NCI-H446 treated with DMSO at 0.1 percent for 48 hours (cell line): Measurements from ENCODE around the gene GSG1L.
"Not testable (repeated sequence)": the region's sequence is repeated elsewhere in the genome, so short reads cannot be mapped to it uniquely, and the experiment has no call there.

Experiments
- DNase-seq: peaks from one replicate; lab custom pipeline; 2025; lab: John Stamatoyannopoulos, UW

Gene GSG1L

GRCh38 chr16:27903046-27903655 lies 160.4 kb downstream of the GSG1L start:
- DNase-seq = no peak

GRCh38 chr16:27902551-27902950 lies 161.0 kb downstream of the GSG1L start:
- no peak for DNase-seq

DNA sequence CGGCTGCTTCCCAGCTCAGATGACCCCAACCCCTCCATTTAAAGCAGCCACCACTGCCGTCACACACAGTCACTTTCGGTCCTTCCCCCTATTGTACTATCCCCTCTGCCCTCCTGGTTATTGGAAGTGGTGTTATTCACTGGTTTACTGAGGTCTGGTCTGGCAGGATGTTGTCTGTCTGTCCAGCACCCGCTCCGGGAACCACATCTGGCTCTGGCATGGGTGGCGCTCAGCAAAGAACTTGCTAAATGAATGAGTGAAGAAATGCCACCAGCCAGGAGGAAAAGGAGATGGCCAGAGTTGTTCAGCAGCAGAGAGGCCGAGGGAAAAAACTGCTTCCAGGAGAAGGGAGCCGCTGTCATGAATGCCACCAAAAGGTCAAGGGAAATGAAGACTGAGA lies 161.6 kb downstream of the GSG1L start:
- no peak for DNase-seq

GRCh38 chr16:27899736-27900135 lies 163.8 kb downstream of the GSG1L start:
- no peak for DNase-seq

- DNase-seq = no peak
Measured at GRCh38 chr16:27894386-27894785, 169.1 kb downstream of the GSG1L start.

DNA sequence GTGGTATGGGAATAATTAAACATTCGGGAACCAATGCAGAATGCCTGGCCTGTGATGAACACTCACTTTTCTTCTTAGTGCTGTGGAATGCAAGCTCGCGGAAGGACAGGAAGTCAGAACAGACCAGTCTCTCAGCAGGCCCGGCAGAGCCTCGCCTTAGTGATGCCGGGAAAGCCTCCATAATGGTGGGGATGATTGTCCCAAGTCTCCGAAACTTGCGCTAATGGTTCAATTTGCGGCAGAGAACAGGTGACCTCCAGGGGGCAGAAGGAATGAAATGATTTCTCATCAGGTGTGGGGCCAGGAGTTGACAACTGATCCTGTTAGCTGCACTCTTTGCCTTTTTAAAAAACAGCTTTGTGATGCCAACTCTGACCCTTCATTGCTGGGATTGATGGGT lies 170.6 kb downstream of the GSG1L start:
- DNase-seq = no peak

DNA sequence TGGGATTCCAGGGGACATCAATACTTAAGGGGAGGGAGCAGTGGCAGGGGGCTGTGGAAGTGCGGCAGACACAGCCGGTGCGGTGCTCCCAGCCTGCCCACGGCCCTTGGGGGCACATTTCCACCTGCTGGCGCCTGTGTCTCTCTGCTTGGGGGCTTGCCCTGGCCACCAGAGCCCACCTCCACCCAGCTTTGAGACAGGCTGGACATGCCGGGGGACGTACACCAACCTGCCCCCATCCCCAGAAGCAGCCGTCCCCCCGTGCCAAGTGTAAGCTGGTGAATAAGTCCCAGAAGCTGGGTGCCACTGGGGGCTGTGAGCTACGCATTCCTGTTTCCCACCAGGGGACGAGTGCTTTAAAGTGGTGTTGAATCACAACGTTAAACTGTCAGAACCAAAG lies 172.6 kb downstream of the GSG1L start:
- DNase-seq = no peak

GRCh38 chr16:27890006-27890405 lies 173.5 kb downstream of the GSG1L start:
- no peak for DNase-seq

- no peak for DNase-seq
Measured at GRCh38 chr16:27883576-27883975, 179.9 kb downstream of the GSG1L start.

GRCh38 chr16:27880287-27880686 lies 183.2 kb downstream of the GSG1L start:
- DNase-seq = no peak

DNA sequence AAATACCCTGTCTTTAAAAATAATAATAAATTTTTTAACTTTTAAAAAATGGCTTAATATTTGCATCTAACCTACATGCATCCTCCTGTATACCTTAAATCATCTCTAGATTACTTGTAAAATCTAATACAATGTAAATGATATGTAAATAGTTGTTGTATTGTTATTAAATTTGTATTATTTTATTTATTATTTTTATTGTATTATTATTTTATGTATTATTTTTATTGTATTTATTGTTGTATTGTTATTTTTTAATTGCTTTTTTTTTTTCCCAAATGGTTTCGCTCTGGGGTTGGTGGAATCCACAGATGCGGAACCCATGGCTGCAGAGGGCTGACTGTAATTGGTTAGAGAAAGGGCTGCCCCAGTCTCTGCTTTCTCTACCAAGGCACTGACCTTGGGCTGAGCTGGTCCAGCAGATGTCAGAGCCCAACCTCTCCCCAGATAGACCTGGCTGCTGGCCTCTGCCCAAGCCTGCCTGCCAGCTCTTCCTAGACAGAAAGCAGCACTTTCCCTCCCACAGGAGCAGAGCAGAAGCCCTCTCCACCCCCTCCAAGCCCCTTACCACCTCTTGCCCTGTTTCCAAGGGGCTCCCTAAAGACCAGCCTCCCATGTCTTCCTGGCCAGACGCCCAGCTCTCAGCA lies 183.8 kb downstream of the GSG1L start:
- no peak for DNase-seq

GRCh38 chr16:27872627-27873026 lies 190.9 kb downstream of the GSG1L start:
- DNase-seq = not testable (repeated sequence)

DNA sequence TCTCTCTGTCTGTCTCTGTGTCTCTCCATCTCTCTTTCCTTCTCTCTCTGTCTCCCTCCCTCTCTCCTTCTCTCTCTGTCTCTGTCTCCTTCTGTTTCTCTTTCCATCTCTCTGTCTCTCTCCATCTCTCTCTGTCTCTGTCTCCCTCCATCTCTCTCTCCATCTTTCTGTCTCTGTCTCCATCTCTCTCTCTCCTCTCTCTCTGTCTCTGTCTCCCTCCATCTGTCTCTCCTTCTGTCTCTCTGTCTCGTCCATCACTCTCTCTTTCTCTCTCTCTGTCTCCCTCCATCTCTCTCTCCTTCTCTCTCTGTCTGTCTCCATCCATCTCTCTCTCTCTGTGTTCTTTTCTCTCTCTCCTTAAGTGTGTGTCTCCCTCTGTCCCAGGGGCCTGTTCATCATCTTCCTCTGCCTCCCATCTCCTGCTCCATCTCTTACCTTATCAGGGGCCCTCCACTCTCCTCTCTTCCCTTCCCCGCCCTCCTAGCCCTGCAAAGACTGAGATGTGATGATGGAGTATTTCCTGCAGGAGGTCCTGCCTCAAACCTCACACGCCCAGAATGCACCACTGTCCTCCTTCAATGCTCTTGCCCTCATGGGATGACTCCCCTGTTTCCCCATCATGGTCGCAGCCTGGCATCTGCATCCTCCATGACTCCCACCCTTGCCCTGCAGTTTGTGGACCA lies 193.3 kb downstream of the GSG1L start:
- no peak for DNase-seq

- no peak for DNase-seq
Measured at GRCh38 chr16:27869411-27869810, 194.1 kb downstream of the GSG1L start.

- DNase-seq = no peak
Measured at GRCh38 chr16:27868180-27868579, 195.3 kb downstream of the GSG1L start.

- DNase-seq = no peak
Measured at GRCh38 chr16:27867122-27868110, 196.1 kb downstream of the GSG1L start.

DNA sequence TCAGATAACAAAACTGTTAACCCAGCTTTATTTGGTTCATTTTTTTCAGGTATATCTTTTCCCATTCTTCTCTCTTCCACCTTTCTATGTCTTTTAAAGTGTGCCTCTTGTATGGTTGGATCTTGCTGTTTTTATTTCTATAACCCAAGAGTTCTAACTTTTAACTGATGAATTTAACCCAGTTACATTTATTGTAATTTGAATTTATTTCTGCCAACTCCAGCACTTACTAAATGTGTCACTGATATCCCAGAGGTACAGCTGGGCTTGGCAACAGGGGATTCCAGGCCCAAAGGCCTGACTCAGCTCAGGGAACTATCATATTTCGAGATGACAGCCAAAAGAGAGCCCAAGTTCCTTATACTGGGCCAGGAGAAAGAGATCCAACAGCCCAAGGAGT lies 200.1 kb downstream of the GSG1L start:
- DNase-seq = no peak

DNA sequence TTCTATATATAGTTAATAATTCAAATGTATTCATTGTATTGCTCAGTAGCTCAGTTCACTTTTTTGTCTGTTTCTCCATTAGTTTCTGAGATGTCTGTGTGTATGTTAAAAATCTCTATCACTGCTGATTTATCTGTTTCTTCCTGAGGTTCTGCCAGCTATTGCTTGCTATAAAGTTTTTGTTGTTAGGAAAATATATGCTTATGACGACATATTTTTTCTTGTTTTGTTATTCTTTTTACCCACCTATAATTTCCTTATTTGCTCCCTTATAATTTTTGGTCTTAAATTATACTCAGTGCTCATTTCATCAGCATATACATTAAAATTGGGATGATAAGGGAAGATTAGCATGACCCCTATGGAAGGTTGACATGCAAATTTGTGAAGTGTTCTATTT lies 200.6 kb downstream of the GSG1L start:
- no peak for DNase-seq

GRCh38 chr16:27860091-27860490 lies 203.4 kb downstream of the GSG1L start:
- DNase-seq = no peak

DNA sequence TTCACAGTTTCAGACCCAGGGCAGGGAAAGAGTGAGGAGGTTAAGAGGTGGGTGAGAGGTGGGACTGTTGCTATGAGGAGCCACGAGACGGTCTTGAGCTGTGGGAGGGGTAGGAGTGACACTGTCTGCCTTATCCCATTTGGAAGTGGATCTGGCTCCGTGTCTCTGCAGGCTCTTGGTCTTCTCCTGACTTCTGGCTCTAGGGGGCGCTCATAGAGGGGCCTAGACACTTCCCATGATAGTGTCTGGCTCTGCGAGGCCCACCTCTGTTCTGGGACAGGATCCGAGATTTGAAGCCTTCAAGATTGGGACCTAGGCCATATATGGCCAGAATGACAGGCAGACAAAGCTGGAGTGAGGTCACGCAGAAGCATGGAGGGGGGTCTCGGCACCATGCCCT lies 204.5 kb downstream of the GSG1L start:
- DNase-seq = no peak

DNA sequence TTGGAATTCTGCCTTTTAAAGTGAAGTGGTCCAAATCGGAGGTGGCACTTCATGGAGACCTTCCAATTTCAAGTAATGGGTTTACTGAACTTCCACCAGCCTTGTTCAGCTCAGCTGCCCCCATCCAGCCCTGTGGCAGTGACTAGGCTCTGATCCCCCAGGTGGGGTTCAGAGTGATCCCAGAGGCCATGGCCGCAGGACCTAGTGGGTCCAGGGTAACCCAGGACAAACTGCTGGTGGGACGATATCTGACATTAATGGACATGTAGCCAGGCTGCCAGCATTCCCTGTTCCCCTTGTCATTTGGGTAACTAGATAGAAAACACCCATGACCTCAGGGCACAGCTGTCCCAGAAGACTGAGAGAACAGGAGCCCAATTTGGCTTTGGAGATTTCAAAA lies 209.9 kb downstream of the GSG1L start:
- no peak for DNase-seq

DNA sequence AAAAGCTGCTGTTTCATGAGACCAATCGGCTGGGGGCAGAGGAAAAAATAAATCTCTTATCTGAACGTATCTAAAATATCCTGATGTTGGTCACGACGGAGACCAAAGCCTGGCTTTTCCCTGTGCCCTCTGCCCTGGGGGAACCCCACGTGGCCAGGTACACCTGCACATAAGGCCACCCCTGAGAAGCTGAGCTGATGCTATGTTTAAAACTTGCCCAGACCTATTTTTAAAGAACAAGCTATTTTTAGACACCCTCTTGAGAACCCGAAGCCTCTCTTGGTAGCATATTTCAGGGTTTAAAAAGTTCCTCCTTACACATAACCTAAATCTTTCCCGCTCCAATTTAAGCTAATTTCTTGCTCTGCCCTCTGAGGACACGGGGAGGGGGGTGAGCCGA lies 210.4 kb downstream of the GSG1L start:
- no peak for DNase-seq
